NCI-H82 treated with DMSO at 0.1 percent for 48 hours (cell line): ENCODE measurements around the gene STMN3.
"Not testable (repeated sequence)": the region's sequence is repeated elsewhere in the genome, so short reads cannot be mapped to it uniquely, and the experiment has no call there.

Experiments used
- DNase-seq: peaks from one replicate; lab custom pipeline; 2025; ENCODE audit not compliant: unreplicated experiment; lab: John Stamatoyannopoulos, UW

The STMN3 gene

DNA sequence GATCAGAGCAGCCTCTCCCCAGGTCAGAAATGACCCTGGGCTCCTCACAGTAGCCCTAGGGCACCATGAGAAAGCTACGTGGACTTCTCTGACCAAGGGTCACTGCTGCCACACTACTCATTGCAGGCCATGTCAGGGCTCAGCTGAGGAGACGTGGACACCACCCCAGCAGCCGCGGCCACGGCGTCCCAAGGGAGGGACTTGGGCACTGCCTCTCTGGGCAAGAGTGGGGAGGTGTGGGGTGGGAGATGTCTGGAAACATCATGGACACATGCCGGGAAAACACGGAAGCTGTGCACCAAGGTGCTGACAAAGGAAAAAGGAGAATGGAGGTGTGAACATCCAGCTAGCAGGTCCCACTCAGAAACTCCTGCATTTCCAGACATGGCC lies 35.4 kb downstream of the STMN3 start:
- no peak for DNase-seq

DNA sequence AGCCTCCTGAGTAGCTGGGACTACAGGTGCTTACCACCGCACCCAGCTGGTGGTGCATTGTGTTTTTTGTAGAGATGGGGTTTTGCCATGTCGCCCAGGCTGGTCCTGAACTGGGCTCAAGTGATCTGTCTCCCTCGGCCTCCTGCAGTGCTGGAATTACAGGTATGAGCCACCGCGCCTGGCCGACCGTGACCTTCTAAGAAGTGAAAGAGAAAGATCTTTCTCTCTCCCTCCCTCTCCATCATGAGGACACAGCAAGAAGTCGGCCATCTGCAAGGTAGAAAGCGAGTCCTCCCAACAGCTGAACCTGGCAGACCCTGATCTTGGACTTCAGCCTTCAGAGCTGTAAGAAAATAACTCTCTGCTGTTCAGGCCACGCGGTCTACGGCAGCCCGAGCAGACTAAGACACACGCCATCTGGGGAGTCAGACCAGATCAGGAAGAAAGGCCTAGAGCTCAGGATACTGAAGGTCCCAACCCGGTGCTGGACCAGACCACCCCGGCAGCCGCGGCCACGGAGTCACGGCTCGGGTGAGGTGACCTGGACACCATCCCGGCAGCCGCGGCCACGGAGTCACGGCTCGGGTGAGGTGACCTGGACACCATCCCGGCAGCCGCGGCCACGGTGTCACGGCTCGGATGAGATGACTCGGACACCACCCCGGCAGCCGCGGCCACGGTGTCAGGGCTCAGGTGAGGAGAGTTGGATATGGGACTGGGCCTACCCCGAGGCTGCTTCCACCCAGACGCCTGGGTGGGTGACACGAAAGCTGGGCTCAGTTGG lies 35.9 kb downstream of the STMN3 start:
- DNase-seq, result no peak

DNA sequence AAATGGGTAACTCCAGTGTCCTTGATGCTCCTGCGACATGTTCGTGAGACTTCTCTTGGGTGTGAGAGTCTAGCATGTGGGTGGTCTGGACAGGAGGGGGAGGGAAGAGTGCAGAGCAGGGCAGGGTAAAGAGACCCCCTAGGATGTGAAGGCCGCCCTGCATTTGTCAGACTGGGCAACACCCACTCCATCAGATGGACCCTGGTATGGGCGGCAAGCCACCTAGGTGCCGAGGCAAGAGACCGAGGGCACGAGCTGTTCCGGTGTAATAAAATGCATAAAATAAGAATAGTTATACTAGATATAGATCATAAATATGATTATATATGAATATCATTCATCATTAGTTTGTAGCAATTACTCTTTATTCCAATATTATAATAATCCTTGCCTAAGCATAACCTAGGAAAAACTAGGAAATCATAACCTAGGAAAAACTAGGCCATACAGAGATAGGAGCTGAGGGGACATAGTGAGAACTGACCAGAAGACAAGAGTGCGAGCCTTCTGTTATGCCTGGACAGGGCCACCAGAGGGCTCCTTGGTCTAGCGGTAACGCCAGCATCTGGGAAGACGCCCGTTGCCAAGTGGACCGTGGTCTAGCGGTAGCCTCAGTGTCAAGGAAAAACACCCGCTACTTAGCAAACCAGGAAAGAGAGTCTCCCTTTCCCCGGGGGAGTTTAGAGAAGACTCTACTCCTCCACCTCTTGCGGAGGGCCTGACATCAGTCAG lies 39.2 kb downstream of the STMN3 start:
- not testable (repeated sequence) for DNase-seq

DNA sequence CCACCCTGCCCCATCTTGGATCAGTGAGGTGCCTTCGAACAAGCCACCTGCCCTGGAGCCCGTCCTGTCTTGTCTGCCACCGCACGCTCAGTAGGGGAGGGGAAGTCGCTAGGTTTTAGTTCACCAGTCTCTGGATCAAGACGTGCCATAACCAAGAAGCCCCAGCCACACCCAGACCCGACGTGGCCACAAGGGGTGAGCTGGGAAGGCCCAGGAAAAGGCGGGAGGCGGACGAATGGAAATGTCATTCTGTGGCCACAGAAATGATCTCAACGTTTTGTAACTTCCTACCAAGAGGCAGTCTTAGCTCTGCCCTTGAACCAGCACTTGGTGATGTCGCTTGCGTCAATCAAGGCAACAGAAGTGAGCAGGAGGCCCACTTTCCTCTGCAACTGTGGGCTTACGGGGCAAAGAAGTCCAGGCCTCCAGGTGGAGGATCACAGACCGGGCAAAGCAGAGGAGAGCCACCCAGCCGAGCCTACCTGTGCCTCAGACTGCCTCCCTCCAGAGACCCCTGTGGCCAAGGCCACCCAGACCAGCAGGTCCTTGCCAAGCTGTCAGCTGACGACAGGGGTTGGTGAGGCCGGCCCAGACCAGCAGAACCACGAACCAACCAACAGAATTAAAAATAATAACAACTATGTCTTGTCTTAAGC lies 40.8 kb downstream of the STMN3 start:
- no peak for DNase-seq

DNA sequence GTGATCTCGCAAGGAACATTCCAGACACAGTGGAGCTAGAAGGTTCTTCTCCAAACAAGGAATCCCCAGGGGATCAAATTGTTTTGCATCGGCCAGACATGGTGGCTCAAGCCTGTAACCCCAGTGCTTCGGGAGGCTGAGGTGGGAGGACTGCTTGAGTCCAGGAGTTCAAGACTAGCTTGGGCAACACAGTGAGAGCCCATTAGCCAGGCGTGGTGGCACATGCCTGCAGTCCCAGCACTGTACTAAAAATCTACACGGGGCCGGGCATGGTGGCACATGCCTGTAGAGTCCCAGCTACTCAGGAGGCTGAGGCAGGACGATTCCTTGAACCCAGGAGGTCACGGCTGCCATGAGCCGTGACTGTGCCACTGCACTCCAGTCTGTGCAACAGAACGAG lies 41.6 kb downstream of the STMN3 start:
- DNase-seq, result no peak

DNA sequence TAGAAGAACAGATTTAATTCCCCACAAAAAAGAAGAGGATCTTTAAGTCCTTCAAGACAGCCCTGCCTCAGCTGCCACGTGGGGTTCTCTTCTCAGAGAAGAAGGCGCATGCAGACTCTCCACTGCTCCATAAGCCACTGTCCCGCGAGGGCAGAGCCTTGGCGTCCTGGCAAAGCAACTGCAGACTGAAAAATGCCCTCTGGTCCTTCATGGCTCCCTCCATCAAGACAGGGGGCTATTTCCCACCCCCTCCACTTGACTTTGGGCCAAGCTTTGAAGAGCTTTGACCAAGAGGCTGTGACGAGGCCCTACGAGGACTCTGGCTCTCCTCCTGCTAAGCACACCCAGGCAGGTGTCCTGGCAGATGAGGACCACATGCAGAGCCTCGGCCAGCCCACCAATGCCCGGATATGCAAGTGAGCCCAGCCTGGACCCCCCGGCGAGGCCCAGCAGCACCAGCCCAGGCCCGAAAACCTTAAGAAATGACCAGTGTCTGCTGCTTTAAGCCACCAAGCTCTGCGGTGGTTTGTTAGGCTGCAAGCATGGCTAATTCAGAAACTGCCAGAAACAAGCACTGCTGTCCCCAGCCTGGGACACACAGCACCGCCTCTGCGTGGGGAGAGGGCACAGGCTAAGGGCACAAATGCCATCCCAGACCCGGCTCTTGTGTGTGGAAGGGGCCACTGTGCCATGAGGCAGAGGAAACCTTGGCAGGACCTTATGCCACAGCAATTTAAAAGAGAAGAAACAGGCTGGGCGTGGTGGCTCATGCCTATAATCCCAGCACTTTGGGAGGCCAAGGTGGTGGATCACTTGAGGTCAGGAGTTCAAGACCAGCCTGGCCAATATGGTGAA lies 42.4 kb downstream of the STMN3 start:
- DNase-seq, result no peak

DNA sequence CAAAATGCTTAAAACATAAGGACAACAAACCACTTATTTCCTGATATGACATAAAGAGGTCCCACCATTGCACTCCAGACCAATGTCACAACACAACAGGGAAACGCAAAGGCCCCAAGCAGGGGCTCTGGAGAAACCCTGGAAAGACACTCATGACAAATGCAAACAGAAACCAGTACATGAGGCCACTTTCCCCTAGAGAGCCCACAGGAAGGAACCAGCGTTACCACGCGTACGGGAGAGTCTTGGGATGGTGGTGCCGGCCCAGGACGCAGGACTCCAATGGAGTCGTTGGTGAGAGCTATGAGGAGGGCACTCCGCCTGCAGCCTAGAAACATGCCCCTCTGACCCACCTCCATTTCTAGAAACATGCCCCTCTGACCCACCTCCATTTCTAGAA lies 46.5 kb downstream of the STMN3 start:
- no peak for DNase-seq

DNA sequence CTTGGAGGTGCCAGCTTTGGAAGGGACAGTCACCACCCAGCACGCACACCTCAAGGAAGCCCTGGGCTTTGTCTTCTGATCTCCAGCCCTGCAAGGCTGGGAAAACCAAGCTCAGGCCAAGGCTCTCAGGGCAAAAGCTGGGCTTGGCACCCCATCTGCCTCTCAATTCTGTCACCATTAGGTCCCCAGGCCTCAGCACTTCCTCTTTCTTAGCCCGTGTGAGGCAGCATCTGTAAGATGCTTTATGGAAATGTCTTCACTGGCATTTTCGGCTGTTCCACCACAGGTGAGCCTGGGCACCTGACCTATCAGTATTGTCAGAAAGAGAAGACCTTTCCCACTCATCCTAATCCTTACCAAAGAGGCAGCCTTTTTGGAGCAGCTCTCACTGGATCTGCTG lies 50.9 kb downstream of the STMN3 start:
- no peak for DNase-seq

DNA sequence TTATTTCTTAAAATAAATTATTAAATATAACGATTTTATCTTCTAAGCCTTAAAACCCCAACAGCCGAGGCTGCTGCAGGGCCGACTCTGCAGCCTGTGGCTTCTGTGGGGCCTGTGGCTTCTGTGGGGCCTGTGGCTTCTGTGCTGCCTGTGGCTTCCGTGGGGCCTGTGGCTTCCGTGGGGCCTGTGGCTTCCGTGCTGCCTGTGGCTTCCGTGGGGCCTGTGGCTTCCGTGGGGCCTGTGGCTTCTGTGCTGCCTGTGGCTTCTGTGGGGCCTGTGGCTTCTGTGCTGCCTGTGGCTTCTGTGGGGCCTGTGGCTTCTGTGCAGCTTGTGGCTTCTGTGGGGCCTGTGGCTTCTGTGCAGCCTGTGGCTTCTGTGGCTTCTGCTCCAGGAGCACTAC lies 51.5 kb downstream of the STMN3 start:
- not testable (repeated sequence) for DNase-seq

DNA sequence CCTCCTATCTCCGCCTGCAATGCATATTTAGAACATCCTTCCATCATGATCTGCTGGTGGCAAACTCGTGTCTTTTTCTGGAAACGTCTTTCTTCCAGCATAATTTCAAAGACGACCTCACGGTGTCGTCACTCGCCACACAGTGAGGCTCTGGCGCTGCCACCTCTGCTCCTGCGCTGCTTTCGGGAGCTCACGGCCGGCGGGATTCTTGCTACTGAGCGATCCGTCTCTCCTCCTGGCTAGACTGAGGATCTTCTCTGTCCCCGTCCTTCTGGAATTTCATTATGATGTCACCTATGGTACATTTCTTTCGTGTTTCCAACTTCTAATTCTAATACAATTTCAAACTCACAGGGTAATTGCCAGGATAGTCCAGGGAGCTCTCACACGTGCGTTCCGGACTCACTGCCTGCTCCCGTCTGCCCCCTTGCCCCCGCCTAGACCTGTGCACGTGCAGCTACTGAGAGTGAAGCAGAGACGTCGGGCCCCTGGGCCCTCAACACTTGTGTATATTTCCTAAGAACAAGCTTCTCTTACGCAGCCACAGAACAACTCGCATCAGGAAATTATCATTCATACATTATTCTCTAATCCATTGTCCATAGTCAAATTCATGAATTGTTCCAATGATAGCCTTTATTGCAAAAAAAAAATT lies 53.7 kb downstream of the STMN3 start:
- DNase-seq, result no peak

DNA sequence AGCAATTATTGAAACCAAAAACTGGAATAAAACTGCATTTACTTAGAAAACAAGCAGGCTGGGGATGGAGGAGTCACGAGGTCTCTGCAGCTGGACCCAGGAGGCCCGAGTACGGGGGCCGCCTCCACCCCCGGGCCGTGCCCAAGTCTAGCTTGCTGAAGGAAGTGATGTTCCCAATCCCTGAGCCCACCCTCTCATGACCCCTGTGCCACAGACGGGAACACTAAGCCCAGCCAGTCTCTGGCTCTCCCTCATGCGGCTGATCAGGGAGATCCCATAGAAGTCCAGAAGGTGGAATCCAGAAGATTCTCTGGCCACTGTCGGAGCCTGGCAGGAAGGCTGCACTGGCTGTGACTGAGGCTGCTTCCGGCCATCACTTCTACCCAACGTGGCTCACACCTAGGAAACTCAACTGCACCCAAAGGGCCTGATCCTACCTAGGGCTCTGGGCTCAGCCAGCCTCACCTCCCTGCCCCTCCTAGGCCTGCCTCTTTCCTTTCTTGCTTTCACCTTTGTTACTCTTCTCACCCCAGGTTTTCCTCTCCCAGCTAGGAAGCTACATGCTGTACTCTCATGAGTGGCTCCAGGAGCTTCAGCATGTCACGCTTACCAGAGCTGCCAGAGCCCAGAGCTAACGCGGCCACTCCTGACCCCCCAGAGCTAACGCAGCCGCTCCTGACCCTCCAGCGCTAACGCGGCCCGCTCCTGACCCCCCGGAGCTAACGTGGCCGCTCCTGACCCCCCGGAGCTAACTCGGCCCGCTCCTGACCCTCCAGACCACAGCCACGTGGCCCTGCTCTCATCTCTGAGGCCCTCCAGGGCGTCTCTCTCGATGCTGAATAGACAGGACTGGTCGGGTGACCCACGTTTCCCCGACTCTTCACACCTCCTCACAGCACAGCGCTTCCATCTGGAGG lies 54.5 kb downstream of the STMN3 start:
- no peak for DNase-seq

DNA sequence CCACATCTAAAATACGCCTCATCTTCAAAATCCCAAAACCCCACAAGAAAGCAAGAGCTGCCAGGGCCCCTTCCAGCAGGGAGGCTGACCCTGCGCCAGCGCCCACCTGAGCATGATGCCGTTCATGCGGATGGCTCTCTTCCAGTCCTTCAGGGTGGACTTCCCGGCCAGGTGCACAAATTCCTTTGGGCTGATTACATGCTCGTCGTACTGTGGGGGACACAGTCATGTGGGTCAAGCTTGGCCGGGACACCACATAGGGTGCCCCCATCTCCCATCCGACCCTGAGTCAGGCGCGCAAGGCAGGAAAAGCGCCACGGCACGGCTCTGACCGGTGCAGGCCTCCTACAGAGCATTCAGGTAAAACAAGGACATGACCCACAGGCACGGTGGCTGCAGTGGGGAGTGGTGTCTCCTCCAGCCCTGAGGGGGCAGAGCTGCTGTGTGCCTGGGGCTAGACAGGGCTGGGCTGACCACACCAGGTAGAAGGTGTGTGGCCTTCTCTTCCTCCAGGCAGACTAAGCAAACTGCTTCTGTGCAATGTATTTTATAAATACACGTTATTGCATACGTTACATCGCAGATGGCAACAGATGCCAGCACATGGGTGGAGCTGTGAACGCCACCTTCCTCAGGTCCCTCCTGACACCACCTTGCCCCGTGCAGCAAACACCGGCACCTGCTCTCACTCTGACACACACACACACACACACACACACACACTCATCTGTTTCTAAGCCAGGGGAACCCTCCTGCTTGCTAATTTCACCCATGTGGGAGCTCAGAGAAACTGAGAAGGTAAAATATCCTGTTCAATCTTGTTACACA lies 55.4 kb downstream of the STMN3 start:
- DNase-seq, result no peak

DNA sequence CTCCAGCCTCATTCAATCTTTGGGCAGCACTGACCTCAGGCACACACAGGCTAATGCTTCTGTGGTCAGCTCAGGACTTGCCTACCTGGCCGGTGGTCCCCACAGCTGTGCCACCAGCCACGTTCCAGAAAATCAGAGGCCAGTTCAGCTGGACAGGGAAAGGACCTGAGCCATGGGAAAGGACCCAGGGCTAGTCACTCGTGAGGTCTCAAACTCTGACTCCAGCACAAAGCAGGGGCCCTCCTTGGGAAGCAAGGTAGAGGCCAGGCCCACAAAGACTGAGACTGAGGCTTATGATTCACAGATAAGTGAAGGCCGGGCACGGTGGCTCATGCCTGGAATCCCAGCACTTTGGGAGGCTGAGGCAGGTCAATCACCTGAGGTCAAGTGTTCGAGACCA lies 56.8 kb downstream of the STMN3 start:
- DNase-seq, result no peak

DNA sequence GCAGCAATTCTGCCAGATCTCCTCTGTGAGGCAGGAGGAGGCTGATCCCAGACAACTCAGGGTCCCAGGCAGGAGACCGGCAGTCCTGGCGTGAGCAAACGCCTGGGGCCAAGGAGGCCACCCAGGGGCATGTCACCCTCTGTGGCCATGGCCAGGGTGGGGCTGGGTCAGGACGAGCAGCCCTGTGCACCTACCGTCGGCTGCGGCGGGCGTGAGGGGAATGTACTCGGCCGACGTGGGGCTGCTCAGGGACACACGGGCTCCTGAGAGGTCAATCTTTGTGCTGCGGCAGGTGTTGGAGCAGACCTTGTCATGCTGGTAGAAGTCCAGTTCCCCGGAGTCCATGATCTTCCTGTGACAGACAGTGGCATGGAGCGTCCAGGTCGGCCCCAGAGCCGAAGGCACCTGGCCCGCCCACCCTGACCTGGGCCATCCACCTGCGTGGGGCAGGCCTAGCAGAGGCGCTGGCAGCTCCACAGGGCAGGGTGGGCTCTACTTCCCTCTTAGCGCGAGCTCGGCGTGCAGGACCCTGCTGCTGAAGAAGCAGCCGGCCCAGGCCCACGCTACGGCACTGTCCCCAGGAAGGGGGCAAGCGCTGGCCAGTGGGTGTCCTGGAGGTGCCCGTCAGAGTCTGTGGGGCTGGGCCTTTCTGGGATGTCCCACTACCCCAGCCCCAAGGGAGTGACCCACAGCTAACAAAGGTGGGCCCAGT lies 57.7 kb downstream of the STMN3 start:
- no peak for DNase-seq

DNA sequence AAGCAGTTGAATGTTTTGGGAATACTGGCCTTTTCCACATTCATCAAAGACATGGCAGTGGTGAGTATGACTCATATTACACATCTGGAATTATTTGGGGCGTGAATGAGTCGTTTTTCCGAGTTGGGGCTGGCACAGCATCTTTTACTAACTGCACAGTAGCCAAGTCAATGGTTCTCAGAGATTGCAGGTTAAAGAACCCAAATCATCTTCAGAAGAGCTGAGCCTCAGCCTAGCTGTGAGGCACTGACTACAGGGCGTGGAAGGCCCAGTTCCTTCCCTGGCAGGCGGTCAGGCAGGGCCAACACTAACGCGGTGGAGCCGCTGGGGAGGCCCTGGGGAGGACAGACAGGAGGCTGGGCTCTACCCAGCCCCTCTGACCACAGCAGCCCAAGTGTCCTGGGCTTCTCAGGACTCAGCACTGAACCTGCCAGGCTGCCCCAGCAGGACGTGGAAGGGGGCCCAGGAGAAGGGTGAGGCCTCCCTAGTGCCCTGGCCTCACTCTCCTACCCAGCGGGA lies 59.1 kb downstream of the STMN3 start:
- DNase-seq, result no peak

DNA sequence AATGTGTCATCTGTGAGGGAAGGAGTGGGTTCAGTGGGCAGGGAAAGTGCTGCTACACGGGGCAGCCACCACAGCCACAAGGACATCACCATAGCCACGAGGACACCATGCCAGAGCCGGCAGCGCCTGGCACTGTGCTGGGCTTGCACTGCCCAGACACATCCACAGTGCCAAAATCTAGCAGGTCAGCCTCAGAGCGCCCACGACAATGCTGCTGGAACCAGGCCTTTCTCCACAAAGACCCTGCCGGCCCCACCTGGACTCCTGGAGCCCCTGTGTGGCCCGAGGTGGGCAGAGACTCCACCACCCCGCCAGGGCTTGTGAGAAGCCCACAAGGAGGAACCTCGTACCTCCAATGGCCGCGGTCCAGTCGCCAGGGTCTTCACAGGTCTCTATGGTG lies 60.6 kb downstream of the STMN3 start:
- DNase-seq, result no peak

DNA sequence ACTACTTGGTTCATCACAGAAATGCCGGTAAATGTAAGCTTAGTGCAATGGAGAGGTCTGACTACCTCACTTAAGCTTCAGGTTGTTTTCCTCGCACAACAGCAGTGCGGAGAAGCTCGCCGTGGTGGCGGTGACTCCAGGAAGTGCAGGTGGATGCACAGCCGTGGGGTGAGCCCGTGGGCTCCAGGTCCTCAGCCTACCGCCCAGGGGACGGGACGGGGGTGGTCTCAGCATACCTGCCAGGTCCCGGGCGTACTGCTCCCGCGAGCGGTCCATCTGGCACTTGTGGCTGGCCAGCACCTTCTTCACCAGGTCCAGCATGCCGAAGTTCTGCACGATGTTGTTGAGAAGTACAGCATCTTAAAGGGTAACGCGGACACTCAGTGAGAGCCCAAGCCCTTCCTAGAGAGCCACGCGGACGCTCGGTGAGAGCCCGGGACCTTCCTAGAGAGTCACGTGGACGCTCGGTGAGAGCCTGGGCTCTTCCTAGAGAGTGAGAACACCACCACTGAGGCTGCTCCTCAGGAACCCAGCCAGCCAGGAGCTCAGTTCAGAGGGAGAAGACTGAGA lies 61.4 kb downstream of the STMN3 start:
- DNase-seq, result no peak

DNA sequence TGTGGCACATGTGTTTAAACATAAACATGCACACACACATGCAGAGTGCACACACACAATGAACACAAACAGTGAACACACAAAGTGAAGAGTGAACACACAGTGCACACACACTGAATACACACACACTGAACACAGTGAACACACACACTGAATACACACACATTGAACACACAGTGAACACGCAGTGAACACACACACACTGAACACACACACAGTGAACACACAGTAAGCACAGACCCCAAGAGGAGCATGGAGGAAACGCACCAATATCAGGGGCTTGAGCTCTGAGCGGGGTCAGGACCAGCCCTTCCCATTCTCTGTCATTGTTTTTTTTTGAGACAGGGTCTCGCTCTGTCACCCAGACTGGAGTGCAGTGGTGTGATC lies 62.1 kb downstream of the STMN3 start:
- DNase-seq, result no peak
